Activated naive CD8-positive, alpha-beta T cell treated with anti-CD3 and anti-CD28 coated beads, Interleukin-2, amount 50 U/mL, for 24 hours (primary cell): ENCODE data around the gene PTPRN2.
"Not testable (repeated sequence)": the region's sequence is repeated elsewhere in the genome, so short reads cannot be mapped to it uniquely, and the experiment has no call there.

ENCODE experiments used
- ATAC-seq: fragments of 150-1000 bp; cut with Tn5 transposase; one replicate; pipeline ENCODE4 v1.10.0; 2021
- DNase-seq: peaks from one replicate; pipeline ENCODE4 v3.0.0; 2021
- H3K27ac Mint-ChIP-seq: one replicate; pipeline ENCODE4 v1.8.0; 2021; ENCODE audit warnings: mild to moderate bottlenecking, mixed read lengths
- H3K27me3 Mint-ChIP-seq: one replicate; pipeline ENCODE4 v1.8.0; 2021; ENCODE audit warnings: mixed read lengths
- H3K36me3 Mint-ChIP-seq: one replicate; pipeline ENCODE4 v1.8.0; 2021; ENCODE audit warnings: low read depth, mixed read lengths
- H3K4me1 Mint-ChIP-seq: one replicate; pipeline ENCODE4 v1.8.0; 2021; ENCODE audit warnings: mixed read lengths
- H3K4me3 Mint-ChIP-seq: one replicate; pipeline ENCODE4 v1.8.0; 2021; ENCODE audit warnings: mild to moderate bottlenecking, moderate library complexity, mixed read lengths
- H3K9me3 Mint-ChIP-seq: one replicate; pipeline ENCODE4 v1.8.0; 2021; ENCODE audit warnings: mixed read lengths

PTPRN2 gene

DNA sequence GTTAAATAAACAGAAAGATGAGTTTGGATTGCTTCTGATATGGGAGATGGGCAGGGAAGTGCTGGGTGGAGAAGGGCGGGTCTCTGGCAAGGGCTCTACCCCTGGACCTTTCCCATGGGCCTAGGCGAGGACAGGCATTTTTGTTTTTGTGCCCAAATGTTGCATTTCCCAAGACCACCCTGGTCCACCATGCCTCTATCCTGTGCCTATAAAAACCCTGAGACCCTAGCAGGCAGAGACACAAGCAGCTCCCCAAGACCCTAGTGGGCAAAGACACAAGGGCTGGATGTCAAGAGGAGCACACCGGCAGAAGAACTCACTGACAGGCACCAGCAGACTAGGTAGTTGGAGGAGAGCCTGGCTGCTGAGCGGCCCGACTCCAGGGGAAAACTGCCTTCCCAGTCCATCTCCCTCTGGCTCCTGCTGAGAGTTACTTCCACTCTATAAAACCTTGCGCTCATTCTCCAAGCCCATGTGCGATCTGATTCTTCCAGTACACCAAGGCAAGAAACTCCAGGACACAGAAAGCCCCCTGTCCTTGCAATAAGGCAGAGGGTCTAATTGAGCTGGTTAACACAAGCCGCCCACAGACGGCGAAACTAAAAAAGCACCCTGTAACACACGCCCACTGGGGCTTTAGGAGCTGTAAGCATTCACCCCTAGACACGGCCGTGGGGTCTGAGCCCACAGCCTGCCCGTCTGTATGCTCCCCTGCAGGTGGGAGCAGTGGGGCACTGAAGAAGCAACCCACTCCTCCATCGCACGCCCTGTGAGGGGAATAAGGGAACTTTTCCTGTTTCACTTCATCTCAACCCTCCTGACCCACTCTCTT lies 291.4 kb downstream of the PTPRN2 start:
- Mint-ChIP-seq H3K9me3 (peaks cover 3% of the 10 kb centered on the region), H3K27ac (no peak overlapping the region), H3K4me1 (no peaks in the 10 kb centered on the region), H3K4me3 (no peak overlapping the region), H3K36me3 (no peaks in the 10 kb centered on the region), H3K27me3 (no peaks in the 10 kb centered on the region)
- ATAC-seq (no peak), DNase-seq (no peak)

DNA sequence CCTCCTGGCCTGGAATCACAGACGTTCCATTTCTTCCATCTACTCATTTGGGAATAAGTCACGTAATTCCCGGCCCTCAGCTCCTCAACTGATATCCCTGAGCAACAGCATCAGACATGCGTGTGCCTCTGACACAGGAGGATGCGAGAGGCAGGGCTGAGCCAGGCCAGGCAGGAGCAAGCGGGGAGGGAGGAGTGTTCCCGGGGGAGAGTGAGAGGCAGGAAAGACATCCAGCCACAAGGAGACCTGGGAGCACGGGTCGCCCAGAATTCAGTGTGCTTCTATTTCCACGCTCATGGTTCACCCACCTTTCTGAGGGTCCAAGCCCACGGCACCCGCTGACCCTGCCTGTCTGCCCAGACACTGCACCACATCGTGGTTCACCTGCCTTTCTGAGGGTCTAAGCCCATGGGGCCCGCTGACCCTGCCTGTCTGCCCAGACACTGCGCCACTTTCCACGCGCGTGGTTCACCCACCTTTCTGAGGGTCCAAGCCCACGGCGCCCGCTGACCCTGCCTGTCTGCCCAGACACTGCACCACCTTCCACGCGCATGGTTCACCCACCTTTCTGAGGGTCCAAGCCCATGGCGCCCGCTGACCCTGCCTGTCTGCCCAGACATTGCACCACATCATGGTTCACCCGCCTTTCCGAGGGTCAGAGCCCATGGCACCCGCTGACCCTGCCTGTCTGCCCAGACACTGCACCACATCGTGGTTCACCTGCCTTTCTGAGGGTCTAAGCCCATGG lies 293.0 kb downstream of the PTPRN2 start:
- not testable (repeated sequence) for H3K9me3 Mint-ChIP-seq, DNase-seq, H3K27me3 Mint-ChIP-seq

DNA sequence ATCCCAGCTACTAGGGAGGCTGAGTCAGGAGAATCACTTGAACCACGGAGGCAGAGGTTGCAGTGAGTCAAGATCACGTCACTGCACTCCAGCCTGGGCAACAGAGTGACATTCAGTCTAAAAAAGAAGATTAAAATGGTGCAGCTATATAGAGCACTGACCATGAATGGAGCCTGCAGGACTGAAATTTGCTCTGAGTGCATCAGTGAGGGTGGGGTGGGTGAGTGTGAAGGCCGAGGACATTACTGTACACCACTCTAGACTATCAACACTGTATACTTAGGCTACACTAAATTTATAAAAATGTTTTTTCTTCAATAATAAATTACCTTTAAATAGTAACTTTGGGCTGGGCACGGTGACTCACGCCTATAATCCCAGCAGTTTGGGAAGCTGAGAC lies 294.7 kb downstream of the PTPRN2 start:
- peaks cover 25% of the 10 kb centered on the region for H3K9me3 Mint-ChIP-seq
- H3K4me1 Mint-ChIP-seq, result no peaks in the 10 kb centered on the region
- H3K27me3 Mint-ChIP-seq, result no peaks in the 10 kb centered on the region
- DNase-seq (no peak), ATAC-seq (no peak)
- no peak overlapping the region for H3K4me3 Mint-ChIP-seq
- no peak overlapping the region for H3K27ac Mint-ChIP-seq
- H3K36me3 Mint-ChIP-seq, result no peaks in the 10 kb centered on the region

More for the DNA sequence above, 293.0 kb downstream of the PTPRN2 start:
- ATAC-seq, H3K36me3 Mint-ChIP-seq, H3K4me1 Mint-ChIP-seq, H3K27ac Mint-ChIP-seq, H3K4me3 Mint-ChIP-seq: not testable (repeated sequence)

DNA sequence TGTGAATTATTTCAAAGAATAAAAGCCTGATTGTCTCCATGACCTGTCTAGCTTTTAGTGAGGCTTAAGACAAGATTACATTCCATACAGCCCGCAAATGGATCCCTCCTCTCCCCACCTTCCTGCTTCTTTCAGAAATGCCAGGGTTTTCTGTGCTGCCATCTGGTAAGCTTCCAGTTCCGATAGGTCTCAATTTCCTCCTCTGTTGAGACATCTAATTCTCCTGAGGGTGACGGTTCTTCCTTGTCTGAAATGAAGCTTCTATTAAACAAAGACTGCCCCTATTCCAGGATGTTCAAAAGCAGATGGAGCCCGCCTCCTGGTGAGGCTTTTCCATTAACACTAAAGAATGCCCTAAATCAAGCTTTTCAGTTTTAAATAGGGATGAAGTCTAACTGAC lies 295.6 kb downstream of the PTPRN2 start:
- Mint-ChIP-seq H3K4me3 (no peak overlapping the region), H3K36me3 (no peaks in the 10 kb centered on the region), H3K9me3 (peaks cover 35% of the 10 kb centered on the region), H3K27ac (no peak overlapping the region), H3K4me1 (no peaks in the 10 kb centered on the region), H3K27me3 (no peaks in the 10 kb centered on the region)
- ATAC-seq, result no peak
- DNase-seq, result no peak

DNA sequence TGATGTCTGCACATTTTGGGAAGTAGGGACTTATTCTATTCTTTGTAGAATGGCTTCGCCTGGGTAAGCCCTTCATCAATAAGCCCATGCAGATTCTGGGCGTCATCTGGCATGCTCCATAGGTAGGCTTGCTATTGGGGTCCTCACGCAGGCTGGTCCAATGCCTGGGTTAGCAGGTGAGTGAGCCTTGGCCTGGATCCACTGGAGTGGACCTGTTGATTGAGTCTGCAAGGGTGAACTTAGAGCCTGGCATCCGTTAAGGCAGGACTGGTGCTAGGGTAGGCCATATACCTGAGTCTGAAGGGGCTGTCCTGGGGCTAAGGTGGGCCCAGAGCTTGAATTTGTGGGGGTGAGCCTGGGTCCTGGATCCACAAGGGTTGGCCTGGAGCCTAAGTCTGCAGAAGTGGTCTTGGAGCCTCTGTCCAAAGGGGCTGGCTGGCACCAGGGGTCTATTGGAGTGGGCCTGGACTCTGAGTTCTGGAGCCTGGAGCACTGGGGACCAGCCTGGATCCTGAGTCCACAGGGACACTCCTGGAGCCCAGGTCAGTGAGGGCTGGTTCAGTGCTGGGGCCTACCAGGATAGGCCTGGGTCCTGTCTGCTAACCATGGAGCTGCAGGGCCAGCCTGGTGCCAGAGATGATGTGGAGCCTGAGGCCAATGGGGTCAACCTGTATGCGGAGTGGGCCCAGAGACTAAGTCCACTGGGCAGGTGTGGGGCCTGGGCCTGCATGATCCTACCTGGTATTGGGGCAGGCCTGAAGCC lies 297.7 kb downstream of the PTPRN2 start:
- Mint-ChIP-seq H3K27ac (no peak overlapping the region), H3K4me1 (no peaks in the 10 kb centered on the region), H3K9me3 (peaks cover 41% of the 10 kb centered on the region), H3K4me3 (no peak overlapping the region), H3K36me3 (no peaks in the 10 kb centered on the region), H3K27me3 (no peaks in the 10 kb centered on the region)
- ATAC-seq (no peak), DNase-seq (no peak)

DNA sequence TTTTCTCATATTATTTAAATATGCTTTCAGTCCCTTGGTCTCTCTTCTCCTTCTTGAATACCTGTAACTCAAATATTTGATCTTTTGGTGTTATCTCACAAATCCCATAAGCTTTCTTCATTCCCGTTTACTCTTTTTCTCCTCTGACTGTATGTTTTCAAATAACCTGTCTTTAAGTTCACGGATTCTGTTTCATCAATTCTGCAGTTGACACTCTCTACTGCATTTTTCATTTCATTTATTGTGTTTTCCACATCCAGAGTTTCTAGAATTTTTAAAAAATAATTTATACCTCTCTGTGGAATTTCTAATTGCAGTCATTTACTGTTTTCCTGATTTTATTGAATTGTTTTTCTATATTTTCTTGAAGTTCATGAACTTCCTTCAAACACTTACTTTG lies 298.4 kb downstream of the PTPRN2 start:
- H3K9me3 Mint-ChIP-seq, result peaks cover 41% of the 10 kb centered on the region
- no peaks in the 10 kb centered on the region for H3K36me3 Mint-ChIP-seq
- H3K4me3 Mint-ChIP-seq, result no peak overlapping the region
- DNase-seq (no peak), ATAC-seq (no peak)
- H3K27me3 Mint-ChIP-seq, result peaks cover 2% of the 10 kb centered on the region
- H3K27ac Mint-ChIP-seq, result no peak overlapping the region
- no peaks in the 10 kb centered on the region for H3K4me1 Mint-ChIP-seq

DNA sequence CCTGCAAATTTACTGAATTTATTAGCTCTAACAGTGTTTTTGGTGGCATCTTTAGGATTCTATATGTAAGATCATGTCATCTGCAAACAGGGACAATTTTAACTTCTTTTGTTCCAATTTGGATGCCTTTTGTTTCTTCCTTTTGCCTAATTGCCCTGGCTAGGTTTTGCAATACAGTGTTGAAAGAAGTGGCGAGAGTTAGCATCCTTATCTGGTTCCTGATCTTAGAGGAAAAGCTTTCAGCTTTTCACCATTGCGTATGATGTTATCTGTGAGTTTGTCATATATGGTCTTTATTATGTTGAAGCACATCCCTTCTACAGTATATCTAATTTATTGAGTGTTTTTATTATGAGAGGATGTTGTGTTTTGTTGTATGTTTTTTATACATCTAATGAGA lies 301.4 kb downstream of the PTPRN2 start:
- ATAC-seq, result no peak

DNA sequence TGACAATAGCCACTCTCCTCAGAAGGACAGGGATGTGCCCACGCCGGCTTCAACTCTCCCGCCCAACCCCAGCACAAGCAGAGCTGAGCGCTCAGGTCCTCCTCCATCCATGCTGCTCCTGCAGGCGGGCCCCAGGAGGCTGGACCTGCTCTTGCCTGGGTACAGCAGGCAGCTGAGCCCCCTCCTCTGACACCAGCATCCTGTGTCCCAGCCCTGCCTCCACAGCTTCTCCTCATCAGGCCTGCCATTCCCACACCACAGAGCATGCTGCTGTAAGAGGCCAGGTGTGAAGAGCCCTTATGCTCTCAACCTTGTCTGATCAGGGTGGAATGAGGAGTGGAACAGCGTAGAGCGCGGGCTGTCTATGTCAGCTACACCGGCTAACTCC lies 302.2 kb downstream of the PTPRN2 start:
- H3K9me3 Mint-ChIP-seq, result peaks cover 37% of the 10 kb centered on the region
- no peak for DNase-seq
- no peaks in the 10 kb centered on the region for H3K4me1 Mint-ChIP-seq
- H3K4me3 Mint-ChIP-seq, result no peak overlapping the region
- peaks cover 2% of the 10 kb centered on the region for H3K27me3 Mint-ChIP-seq
- H3K36me3 Mint-ChIP-seq, result no peaks in the 10 kb centered on the region
- H3K27ac Mint-ChIP-seq, result no peak overlapping the region
- no peak for ATAC-seq

More for the DNA sequence above, 301.4 kb downstream of the PTPRN2 start:
- peaks cover 2% of the 10 kb centered on the region for H3K27me3 Mint-ChIP-seq
- H3K4me3 Mint-ChIP-seq, result no peak overlapping the region
- no peak for DNase-seq
- no peaks in the 10 kb centered on the region for H3K4me1 Mint-ChIP-seq
- peaks cover 41% of the 10 kb centered on the region for H3K9me3 Mint-ChIP-seq
- H3K36me3 Mint-ChIP-seq, result no peaks in the 10 kb centered on the region
- H3K27ac Mint-ChIP-seq, result no peak overlapping the region

DNA sequence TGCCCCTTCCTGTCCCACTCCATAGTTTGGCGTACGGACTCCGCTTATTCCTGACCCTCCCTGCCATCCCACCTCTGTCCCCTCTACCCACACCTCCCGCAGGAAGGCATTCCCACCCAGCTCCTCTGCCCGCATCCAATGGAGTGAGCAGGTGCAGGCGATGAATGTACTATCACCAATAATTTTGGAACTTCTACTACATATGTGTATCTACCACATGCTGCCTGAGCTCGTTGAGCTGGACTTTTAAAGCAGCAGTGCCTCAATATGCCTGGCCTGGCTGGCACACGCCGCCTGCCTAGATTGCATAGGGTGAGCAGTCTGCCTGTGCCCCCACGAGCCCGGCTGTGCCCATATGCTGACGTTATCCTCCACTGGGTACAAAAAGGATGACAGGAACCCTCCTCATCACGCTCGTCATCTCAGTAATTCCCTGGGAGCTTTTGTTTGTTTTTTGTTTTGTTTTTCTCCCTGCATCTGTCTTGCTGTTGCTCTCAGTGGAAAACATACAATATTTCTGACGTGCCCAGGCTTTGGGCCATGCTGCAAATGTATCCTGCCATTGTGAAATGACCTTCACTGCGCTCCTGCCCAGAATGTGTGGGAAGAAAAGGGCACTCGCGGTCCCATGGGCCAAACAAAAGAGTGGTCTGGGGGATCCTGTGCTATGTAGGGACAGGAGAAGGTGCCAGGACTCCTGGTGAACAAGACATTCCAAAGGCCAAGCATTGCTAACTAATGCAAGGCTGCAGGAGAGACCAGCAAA lies 302.8 kb downstream of the PTPRN2 start:
- Mint-ChIP-seq H3K9me3 (peaks cover 37% of the 10 kb centered on the region), H3K27me3 (peaks cover 2% of the 10 kb centered on the region), H3K36me3 (no peaks in the 10 kb centered on the region), H3K4me1 (no peaks in the 10 kb centered on the region), H3K4me3 (no peak overlapping the region), H3K27ac (no peak overlapping the region)
- DNase-seq (no peak), ATAC-seq (no peak)

DNA sequence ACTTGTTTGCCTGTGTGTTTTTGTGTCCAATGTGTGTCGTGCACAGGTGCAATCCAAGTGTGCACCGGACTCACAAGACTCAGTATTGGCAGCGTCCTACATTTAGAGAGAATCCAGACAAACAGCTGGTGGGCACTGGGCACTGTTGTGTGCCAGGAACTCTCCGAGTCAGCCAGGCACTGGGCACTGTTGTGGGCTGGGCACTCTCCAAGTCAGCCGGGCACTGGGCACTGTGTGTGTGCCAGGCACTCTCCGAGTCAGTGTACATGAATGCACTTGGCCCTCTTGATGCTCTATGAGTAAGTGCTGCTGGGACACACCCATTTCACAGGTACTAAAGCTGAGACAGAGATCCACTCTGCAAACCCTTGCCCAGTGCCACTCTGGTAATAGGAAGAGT lies 303.5 kb downstream of the PTPRN2 start:
- no peak overlapping the region for H3K4me3 Mint-ChIP-seq

DNA sequence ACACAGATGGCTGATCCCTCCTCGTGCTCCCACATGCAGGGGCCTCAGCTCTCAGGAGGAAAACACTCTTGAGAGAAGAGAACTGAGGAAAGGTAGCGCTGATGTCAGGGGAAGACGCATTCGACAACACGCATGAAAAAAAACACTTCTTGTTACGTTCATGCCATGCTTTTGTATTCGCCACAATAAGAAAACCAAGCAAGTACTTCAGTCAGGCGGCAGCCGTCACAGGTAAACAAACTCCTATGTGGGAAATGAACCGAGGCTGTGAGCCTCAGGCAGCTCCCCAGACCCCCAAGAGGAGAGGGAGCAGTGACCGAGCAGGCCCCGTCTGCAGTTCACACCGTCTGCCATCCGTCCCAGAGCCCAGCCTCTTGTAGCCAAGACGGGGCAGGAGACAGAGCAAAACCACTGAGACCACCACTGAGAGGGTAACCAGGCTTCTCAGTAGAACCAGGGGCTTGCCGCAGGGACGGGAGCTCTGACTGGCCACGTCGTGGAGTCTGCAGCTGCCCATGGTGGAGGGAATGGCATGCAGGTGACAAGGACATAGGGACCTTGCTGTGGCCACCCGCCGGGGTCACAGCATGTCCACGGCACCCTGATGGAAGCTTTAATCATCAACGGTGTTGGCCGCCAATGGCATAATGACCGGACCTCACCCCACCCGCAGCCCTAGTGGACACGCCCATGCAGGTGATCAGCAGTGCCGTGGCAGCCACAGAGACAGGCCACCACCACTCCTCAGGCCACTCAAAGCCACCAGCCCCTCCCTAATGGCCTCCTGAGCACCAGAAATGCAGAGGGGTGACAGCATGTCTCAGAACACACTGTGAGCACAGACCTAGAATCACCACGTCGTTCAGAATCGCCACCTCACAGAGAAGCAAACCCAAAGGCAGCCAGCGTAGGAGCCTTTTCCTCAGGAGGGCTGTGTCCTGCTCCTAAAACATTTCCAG lies 304.3 kb downstream of the PTPRN2 start:
- Mint-ChIP-seq H3K27me3 (peaks cover 2% of the 10 kb centered on the region), H3K4me3 (no peak overlapping the region), H3K36me3 (no peaks in the 10 kb centered on the region), H3K4me1 (no peaks in the 10 kb centered on the region), H3K9me3 (peaks cover 22% of the 10 kb centered on the region), H3K27ac (no peak overlapping the region)
- ATAC-seq (no peak), DNase-seq (no peak)

More for the DNA sequence above, 303.5 kb downstream of the PTPRN2 start:
- peaks cover 30% of the 10 kb centered on the region for H3K9me3 Mint-ChIP-seq
- H3K4me1 Mint-ChIP-seq, result no peaks in the 10 kb centered on the region
- DNase-seq, result no peak
- no peaks in the 10 kb centered on the region for H3K36me3 Mint-ChIP-seq
- no peak for ATAC-seq
- no peak overlapping the region for H3K27ac Mint-ChIP-seq
- peaks cover 2% of the 10 kb centered on the region for H3K27me3 Mint-ChIP-seq

DNA sequence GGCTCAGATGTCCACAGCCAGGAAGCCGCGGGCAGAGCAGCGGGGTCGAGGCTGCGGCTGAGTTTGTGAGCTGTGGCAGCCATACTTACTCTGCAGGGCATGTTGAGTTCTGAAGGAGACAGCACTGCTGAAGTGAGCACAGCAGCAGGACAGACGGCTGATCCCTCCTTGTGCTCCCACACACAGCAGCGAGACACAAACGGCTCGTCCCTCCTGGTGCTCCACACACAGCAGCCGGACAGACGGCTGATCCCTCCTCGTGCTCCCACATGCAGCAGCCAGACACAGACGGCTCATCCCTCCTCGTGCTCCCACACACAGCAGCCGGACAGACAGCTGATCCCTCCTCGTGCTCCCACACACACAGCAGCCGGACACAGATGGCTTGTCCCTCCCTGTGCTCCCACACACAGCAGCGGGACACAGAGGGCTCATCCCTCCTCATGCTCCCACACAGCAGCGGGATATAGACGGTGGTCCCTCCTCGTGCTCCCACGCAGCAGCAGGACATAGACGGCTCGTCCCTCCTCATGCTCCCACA lies 305.1 kb downstream of the PTPRN2 start:
- Mint-ChIP-seq H3K36me3 (no peaks in the 10 kb centered on the region), H3K4me3 (no peak overlapping the region), H3K4me1 (no peaks in the 10 kb centered on the region), H3K27me3 (peaks cover 2% of the 10 kb centered on the region), H3K9me3 (peaks cover 15% of the 10 kb centered on the region), H3K27ac (no peak overlapping the region)
- no peak for ATAC-seq
- no peak for DNase-seq

DNA sequence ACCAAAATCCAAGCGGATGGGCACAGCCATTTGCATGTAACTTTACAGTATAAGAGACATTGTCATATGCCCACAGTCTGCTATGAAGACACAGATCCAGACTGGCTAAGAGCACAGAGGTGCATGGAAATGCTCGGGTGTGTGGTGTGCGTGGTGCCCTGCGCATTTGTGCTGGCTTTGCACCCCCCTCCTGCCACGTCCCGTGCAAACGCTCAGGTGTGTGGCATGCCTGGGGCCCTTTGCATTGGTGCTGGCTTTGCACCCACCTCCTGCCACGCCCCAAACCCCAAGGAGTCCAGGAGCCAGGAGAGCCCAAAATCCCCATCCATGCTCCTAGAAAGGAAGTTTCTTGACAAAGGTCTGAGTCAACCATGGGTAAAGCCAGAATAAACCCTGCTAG lies 306.2 kb downstream of the PTPRN2 start:
- no peak for ATAC-seq
- no peak overlapping the region for H3K27ac Mint-ChIP-seq
- H3K4me3 Mint-ChIP-seq, result no peak overlapping the region
- DNase-seq, result no peak
- peaks cover 4% of the 10 kb centered on the region for H3K9me3 Mint-ChIP-seq
- H3K27me3 Mint-ChIP-seq, result peaks cover 2% of the 10 kb centered on the region
- H3K36me3 Mint-ChIP-seq, result no peaks in the 10 kb centered on the region
- no peaks in the 10 kb centered on the region for H3K4me1 Mint-ChIP-seq
